WTC11 (cell line): ENCODE measurements around the gene C17orf114.

Experiments used
- ATAC-seq: fragments of 200-7000 bp; cut with Tn5 transposase; 2 replicates; pipeline ENCODE4 v1.10.0; 2021; ENCODE audit warnings: mild to moderate bottlenecking, moderate library complexity
- CTCF ChIA-PET: fragments of 300-600 bp; sonication (Branson Sonifier 250); formaldehyde crosslinking; loops from one replicate; lab custom pipeline; 2021; ENCODE audit warnings: antibody characterized with exemption; lab: Charles Lee
- POLR2A ChIA-PET: fragments of 350-600 bp; sonication (Branson Sonifier 250); formaldehyde crosslinking; loops from one replicate; lab custom pipeline; 2021; ENCODE audit warnings: antibody characterized with exemption; lab: Charles Lee
- DNase-seq: peaks from one replicate; pipeline ENCODE4 v3.0.0; 2021; ENCODE audit warnings: low spot score
- H3K27ac Mint-ChIP-seq: 2 replicates; pipeline ENCODE4 v1.8.0; 2021; ENCODE audit warnings: mixed read lengths
- H3K27me3 Mint-ChIP-seq: 2 replicates; pipeline ENCODE4 v1.8.0; 2021; ENCODE audit warnings: low read depth, mild to moderate bottlenecking, moderate library complexity, mixed read lengths
- H3K36me3 Mint-ChIP-seq: 2 replicates; pipeline ENCODE4 v1.8.0; 2021; ENCODE audit warnings: mixed read lengths
- H3K4me1 Mint-ChIP-seq: 2 replicates; pipeline ENCODE4 v1.8.0; 2022; ENCODE audit warnings: mixed read lengths
- H3K4me3 Mint-ChIP-seq: 2 replicates; pipeline ENCODE4 v1.8.0; 2021; ENCODE audit warnings: mild to moderate bottlenecking, moderate library complexity, mixed read lengths
- H3K9me3 Mint-ChIP-seq: 2 replicates; pipeline ENCODE4 v1.8.0; 2021; ENCODE audit warnings: mixed read lengths
- ELF4 ChIP-seq: sonication (generic); formaldehyde crosslinking; IDR thresholded peaks from 2 replicates; pipeline ENCODE4 v1.8.1; 2022; ENCODE audit warnings: low read depth, mild to moderate bottlenecking, moderate library complexity, missing genetic modification reagents
- GTF2I ChIP-seq: fragments of 250-450 bp; sonication (Bioruptor Pico); conservative IDR thresholded peaks from 2 replicates; pipeline ENCODE4 v1.4.0; 2021; ENCODE audit warnings: mild to moderate bottlenecking
- JUN ChIP-seq: sonication (generic); formaldehyde crosslinking; IDR thresholded peaks from 2 replicates; pipeline ENCODE4 v1.8.0; 2023; ENCODE audit warnings: mild to moderate bottlenecking, missing genetic modification reagents
- NFE2L1 ChIP-seq: sonication (generic); formaldehyde crosslinking; IDR thresholded peaks from 2 replicates; pipeline ENCODE4 v1.8.1; 2023; ENCODE audit warnings: missing genetic modification reagents
- TCF7 ChIP-seq: sonication (generic); formaldehyde crosslinking; IDR thresholded peaks from 2 replicates; pipeline ENCODE4 v1.8.0; 2022; ENCODE audit warnings: mild to moderate bottlenecking, low read depth, missing genetic modification reagents, moderate library complexity
- TEAD4 ChIP-seq: sonication (generic); formaldehyde crosslinking; IDR thresholded peaks from 2 replicates; pipeline ENCODE4 v1.8.0; 2022; ENCODE audit warnings: mild to moderate bottlenecking, missing genetic modification reagents
- ZBTB21 ChIP-seq: sonication (generic); formaldehyde crosslinking; IDR thresholded peaks from 2 replicates; pipeline ENCODE4 v1.8.1; 2023; ENCODE audit warnings: mild to moderate bottlenecking, missing genetic modification reagents, borderline replicate concordance
- ZNF138 ChIP-seq: sonication (generic); formaldehyde crosslinking; conservative IDR thresholded peaks from 2 replicates; pipeline ENCODE4 v1.8.1; 2022; ENCODE audit warnings: mild to moderate bottlenecking, moderate library complexity, missing genetic modification reagents
- ZNF232 ChIP-seq: sonication (generic); formaldehyde crosslinking; IDR thresholded peaks from 2 replicates; pipeline ENCODE4 v1.8.0; 2022; ENCODE audit warnings: mild to moderate bottlenecking, missing genetic modification reagents
- TF ChIP-seq, protein P1 (sequence below): fragments of 250-450 bp; sonication (Bioruptor Pico); IDR thresholded peaks from 2 replicates; pipeline ENCODE4 v1.9.0; 2021; ENCODE audit warnings: moderate library complexity, mild to moderate bottlenecking, inconsistent platforms, borderline replicate concordance
- TF ChIP-seq, protein P2 (sequence below): sonication (generic); formaldehyde crosslinking; IDR thresholded peaks from 2 replicates; pipeline ENCODE4 v1.8.1; 2022; ENCODE audit warnings: low read depth, missing genetic modification reagents, borderline replicate concordance
- TF ChIP-seq, protein P3 (sequence below): sonication (generic); formaldehyde crosslinking; IDR thresholded peaks from 2 replicates; pipeline ENCODE4 v1.8.1; 2023; ENCODE audit warnings: mild to moderate bottlenecking, missing genetic modification reagents
- TF ChIP-seq, protein P4 (sequence below): sonication (generic); formaldehyde crosslinking; IDR thresholded peaks from 2 replicates; pipeline ENCODE4 v1.8.1; 2023; ENCODE audit warnings: mild to moderate bottlenecking, missing genetic modification reagents, borderline replicate concordance
- TF ChIP-seq, protein P5 (sequence below): sonication (generic); formaldehyde crosslinking; IDR thresholded peaks from 2 replicates; pipeline ENCODE4 v1.8.1; 2023; ENCODE audit warnings: mild to moderate bottlenecking, missing genetic modification reagents
- TF ChIP-seq, protein P6 (sequence below): sonication (generic); formaldehyde crosslinking; IDR thresholded peaks from 2 replicates; pipeline ENCODE4 v1.8.1; 2023; ENCODE audit warnings: mild to moderate bottlenecking, missing genetic modification reagents, moderate library complexity
- TF ChIP-seq, protein P7 (sequence below): fragments of 250-450 bp; sonication (Bioruptor Pico); IDR thresholded peaks from 2 replicates; pipeline ENCODE4 v1.8.0; 2021; ENCODE audit warnings: mild to moderate bottlenecking
- TF ChIP-seq, protein P8 (sequence below): sonication (generic); formaldehyde crosslinking; IDR thresholded peaks from 2 replicates; pipeline ENCODE4 v1.8.0; 2023; ENCODE audit warnings: missing genetic modification reagents, mild to moderate bottlenecking, borderline replicate concordance

The C17orf114 gene

DNA sequence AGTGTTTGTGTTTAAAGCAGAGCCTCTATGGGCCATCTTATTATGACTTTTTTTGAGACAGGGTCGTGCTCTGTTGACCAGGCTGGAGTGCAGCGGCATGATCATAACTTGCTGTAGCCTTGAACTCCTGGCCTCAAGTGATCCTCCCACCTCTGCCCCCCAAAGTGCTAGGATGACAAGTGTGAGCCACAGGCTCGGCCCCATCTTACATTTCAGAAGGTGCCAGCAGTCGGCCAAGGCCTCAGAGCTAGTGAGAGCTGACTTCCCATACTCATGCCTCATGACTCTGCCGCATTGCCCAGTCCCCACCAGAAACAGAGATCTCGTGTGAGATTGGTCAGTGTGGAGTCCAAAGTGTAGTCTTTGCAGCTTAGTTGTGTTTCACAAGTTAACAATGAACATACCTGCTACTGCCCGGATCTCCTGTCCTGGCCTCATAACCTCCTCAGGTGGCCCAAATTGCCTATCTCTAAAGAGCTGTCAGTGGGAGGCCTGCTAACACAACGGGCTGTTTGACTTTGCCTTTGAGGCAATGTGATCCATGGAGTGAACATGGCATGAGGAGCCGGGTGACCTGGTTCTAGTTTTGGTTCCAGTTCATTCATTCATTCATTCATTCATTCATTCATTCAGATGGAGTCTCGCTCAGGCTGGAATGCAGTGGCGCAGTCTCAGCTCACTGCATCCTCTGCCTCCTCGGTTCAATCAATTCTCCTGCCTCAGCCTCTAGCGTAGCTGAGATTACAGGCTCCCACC is 44.7 kb upstream of the C17orf114 start:
- POLR2A ChIA-PET = interaction anchor here (0.7 to 1.2 kb wide), 2 partner anchors 11 to 15 kb away, joined by 3 to 4 read pairs; no protein-coding TSS in a partner anchor
- CTCF ChIA-PET = interaction anchor here (1.2 to 2.9 kb wide), 2 partner anchors 11 to 647 kb away, joined by 3 to 11 read pairs; no protein-coding TSS in a partner anchor
- TF ChIP-seq, protein P1, sequence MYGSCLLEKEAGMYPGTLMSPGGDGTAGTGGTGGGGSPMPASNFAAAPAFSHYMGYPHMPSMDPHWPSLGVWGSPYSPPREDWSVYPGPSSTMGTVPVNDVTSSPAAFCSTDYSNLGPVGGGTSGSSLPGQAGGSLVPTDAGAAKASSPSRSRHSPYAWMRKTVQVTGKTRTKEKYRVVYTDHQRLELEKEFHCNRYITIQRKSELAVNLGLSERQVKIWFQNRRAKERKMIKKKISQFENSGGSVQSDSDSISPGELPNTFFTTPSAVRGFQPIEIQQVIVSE (CRISPR knock-in tag) = no peak
- TF ChIP-seq GTF2I (CRISPR knock-in tag) = no peak
- TF ChIP-seq, protein P2, sequence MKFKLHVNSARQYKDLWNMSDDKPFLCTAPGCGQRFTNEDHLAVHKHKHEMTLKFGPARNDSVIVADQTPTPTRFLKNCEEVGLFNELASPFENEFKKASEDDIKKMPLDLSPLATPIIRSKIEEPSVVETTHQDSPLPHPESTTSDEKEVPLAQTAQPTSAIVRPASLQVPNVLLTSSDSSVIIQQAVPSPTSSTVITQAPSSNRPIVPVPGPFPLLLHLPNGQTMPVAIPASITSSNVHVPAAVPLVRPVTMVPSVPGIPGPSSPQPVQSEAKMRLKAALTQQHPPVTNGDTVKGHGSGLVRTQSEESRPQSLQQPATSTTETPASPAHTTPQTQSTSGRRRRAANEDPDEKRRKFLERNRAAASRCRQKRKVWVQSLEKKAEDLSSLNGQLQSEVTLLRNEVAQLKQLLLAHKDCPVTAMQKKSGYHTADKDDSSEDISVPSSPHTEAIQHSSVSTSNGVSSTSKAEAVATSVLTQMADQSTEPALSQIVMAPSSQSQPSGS (CRISPR knock-in tag) = no peak
- TF ChIP-seq, protein P3, sequence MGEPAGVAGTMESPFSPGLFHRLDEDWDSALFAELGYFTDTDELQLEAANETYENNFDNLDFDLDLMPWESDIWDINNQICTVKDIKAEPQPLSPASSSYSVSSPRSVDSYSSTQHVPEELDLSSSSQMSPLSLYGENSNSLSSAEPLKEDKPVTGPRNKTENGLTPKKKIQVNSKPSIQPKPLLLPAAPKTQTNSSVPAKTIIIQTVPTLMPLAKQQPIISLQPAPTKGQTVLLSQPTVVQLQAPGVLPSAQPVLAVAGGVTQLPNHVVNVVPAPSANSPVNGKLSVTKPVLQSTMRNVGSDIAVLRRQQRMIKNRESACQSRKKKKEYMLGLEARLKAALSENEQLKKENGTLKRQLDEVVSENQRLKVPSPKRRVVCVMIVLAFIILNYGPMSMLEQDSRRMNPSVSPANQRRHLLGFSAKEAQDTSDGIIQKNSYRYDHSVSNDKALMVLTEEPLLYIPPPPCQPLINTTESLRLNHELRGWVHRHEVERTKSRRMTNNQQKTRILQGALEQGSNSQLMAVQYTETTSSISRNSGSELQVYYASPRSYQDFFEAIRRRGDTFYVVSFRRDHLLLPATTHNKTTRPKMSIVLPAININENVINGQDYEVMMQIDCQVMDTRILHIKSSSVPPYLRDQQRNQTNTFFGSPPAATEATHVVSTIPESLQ (CRISPR knock-in tag) = no peak
- TF ChIP-seq, protein P4, sequence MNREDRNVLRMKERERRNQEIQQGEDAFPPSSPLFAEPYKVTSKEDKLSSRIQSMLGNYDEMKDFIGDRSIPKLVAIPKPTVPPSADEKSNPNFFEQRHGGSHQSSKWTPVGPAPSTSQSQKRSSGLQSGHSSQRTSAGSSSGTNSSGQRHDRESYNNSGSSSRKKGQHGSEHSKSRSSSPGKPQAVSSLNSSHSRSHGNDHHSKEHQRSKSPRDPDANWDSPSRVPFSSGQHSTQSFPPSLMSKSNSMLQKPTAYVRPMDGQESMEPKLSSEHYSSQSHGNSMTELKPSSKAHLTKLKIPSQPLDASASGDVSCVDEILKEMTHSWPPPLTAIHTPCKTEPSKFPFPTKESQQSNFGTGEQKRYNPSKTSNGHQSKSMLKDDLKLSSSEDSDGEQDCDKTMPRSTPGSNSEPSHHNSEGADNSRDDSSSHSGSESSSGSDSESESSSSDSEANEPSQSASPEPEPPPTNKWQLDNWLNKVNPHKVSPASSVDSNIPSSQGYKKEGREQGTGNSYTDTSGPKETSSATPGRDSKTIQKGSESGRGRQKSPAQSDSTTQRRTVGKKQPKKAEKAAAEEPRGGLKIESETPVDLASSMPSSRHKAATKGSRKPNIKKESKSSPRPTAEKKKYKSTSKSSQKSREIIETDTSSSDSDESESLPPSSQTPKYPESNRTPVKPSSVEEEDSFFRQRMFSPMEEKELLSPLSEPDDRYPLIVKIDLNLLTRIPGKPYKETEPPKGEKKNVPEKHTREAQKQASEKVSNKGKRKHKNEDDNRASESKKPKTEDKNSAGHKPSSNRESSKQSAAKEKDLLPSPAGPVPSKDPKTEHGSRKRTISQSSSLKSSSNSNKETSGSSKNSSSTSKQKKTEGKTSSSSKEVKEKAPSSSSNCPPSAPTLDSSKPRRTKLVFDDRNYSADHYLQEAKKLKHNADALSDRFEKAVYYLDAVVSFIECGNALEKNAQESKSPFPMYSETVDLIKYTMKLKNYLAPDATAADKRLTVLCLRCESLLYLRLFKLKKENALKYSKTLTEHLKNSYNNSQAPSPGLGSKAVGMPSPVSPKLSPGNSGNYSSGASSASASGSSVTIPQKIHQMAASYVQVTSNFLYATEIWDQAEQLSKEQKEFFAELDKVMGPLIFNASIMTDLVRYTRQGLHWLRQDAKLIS (CRISPR knock-in tag) = no peak
- TF ChIP-seq, protein P5, sequence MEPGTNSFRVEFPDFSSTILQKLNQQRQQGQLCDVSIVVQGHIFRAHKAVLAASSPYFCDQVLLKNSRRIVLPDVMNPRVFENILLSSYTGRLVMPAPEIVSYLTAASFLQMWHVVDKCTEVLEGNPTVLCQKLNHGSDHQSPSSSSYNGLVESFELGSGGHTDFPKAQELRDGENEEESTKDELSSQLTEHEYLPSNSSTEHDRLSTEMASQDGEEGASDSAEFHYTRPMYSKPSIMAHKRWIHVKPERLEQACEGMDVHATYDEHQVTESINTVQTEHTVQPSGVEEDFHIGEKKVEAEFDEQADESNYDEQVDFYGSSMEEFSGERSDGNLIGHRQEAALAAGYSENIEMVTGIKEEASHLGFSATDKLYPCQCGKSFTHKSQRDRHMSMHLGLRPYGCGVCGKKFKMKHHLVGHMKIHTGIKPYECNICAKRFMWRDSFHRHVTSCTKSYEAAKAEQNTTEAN (CRISPR knock-in tag) = no peak
- no peak for TF ChIP-seq ZNF138 (CRISPR knock-in tag)
- TF ChIP-seq TEAD4 (CRISPR knock-in tag) = no peak
- TF ChIP-seq, protein P6, sequence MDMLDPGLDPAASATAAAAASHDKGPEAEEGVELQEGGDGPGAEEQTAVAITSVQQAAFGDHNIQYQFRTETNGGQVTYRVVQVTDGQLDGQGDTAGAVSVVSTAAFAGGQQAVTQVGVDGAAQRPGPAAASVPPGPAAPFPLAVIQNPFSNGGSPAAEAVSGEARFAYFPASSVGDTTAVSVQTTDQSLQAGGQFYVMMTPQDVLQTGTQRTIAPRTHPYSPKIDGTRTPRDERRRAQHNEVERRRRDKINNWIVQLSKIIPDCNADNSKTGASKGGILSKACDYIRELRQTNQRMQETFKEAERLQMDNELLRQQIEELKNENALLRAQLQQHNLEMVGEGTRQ (CRISPR knock-in tag) = no peak
- TF ChIP-seq ELF4 (CRISPR knock-in tag) = no peak
- no peak for TF ChIP-seq JUN (CRISPR knock-in tag)
- TF ChIP-seq, protein P7, sequence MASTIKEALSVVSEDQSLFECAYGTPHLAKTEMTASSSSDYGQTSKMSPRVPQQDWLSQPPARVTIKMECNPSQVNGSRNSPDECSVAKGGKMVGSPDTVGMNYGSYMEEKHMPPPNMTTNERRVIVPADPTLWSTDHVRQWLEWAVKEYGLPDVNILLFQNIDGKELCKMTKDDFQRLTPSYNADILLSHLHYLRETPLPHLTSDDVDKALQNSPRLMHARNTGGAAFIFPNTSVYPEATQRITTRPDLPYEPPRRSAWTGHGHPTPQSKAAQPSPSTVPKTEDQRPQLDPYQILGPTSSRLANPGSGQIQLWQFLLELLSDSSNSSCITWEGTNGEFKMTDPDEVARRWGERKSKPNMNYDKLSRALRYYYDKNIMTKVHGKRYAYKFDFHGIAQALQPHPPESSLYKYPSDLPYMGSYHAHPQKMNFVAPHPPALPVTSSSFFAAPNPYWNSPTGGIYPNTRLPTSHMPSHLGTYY (CRISPR knock-in tag) = no peak
- TF ChIP-seq ZBTB21 (CRISPR knock-in tag) = no peak
- TF ChIP-seq NFE2L1 = no peak
- no peak for TF ChIP-seq TCF7
- TF ChIP-seq ZNF232 (CRISPR knock-in tag) = no peak
- TF ChIP-seq, protein P8, sequence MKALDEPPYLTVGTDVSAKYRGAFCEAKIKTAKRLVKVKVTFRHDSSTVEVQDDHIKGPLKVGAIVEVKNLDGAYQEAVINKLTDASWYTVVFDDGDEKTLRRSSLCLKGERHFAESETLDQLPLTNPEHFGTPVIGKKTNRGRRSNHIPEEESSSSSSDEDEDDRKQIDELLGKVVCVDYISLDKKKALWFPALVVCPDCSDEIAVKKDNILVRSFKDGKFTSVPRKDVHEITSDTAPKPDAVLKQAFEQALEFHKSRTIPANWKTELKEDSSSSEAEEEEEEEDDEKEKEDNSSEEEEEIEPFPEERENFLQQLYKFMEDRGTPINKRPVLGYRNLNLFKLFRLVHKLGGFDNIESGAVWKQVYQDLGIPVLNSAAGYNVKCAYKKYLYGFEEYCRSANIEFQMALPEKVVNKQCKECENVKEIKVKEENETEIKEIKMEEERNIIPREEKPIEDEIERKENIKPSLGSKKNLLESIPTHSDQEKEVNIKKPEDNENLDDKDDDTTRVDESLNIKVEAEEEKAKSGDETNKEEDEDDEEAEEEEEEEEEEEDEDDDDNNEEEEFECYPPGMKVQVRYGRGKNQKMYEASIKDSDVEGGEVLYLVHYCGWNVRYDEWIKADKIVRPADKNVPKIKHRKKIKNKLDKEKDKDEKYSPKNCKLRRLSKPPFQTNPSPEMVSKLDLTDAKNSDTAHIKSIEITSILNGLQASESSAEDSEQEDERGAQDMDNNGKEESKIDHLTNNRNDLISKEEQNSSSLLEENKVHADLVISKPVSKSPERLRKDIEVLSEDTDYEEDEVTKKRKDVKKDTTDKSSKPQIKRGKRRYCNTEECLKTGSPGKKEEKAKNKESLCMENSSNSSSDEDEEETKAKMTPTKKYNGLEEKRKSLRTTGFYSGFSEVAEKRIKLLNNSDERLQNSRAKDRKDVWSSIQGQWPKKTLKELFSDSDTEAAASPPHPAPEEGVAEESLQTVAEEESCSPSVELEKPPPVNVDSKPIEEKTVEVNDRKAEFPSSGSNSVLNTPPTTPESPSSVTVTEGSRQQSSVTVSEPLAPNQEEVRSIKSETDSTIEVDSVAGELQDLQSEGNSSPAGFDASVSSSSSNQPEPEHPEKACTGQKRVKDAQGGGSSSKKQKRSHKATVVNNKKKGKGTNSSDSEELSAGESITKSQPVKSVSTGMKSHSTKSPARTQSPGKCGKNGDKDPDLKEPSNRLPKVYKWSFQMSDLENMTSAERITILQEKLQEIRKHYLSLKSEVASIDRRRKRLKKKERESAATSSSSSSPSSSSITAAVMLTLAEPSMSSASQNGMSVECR (CRISPR knock-in tag) = no peak
- Mint-ChIP-seq H3K36me3 (no peaks in the 10 kb centered on the region), H3K27ac (no peak overlapping the region; the same call in 1 of the 2 replicates), H3K27me3 (no peaks in the 10 kb centered on the region), H3K9me3 (no peaks in the 10 kb centered on the region), H3K4me1 (peaks cover 51% of the 10 kb centered on the region), H3K4me3 (no peak overlapping the region)
- DNase-seq (no peak), ATAC-seq (no peak)
